ENCODE measurements around the gene ELOVL2. TPM values are rescaled to one million over a fixed set of nuclear protein-coding genes. Genes with fewer than 3 reads are reported as not detected.
"Not testable (repeated sequence)": the region's sequence is repeated elsewhere in the genome, so short reads cannot be mapped to it uniquely, and the experiment has no call there.

ELOVL2 gene
- 0.20 and 0.47 TPM in 2 replicates for total RNA-seq (2022)
- Bru-seq, nascent RNA = percentile 21 among the genes with signal in this experiment
- percentile 24 among the genes with signal in this experiment for BruChase-seq, experiment 1, labeled RNA remaining after a 6-hour chase
- BruChase-seq, experiment 2, labeled RNA remaining after a 2-hour chase = percentile 24 among the genes with signal in this experiment
- long read RNA-seq = 0 reads

GRCh38 chr6:11043961-11044711 lies at the start of gene ELOVL2:
TSS of gene ELOVL2 (minus strand) at chr6:11044305. CDS start at chr6:11044230, 75 bp downstream.
- TF ChIP-seq CTCF (IDR thresholded peaks at IDR 0.05; ENCODE audit: unreplicated experiment) = peak; percentile 59
- no TSS peak for BruUV-seq (replicated peaks)
- Mint-ChIP-seq H3K4me3 (ENCODE audit: low read depth, unreplicated experiment) (peak within 1 kb of the TSS; percentile 66), H3K27ac (ENCODE audit: unreplicated experiment) (no peak within 1 kb of the TSS), H3K36me3 (ENCODE audit: insufficient read depth, unreplicated experiment) (peaks cover 5% of the 10 kb centered on the region), H3K27me3 (ENCODE audit: unreplicated experiment) (peaks cover 12% of the 10 kb centered on the region), H3K4me1 (ENCODE audit: low read depth, unreplicated experiment) (peaks cover 18% of the 10 kb centered on the region), H3K9me3 (ENCODE audit: low read depth, unreplicated experiment) (no peaks in the 10 kb centered on the region)
- peak; percentile 25 for DNase-seq
- CTCF ChIA-PET = no interaction called here
- intact Hi-C loops (cut with micrococcal nuclease; ENCODE audit: unreplicated experiment) = no loop called here

GRCh38 chr6:11093376-11093625 lies 49.2 kb upstream of the ELOVL2 start:
- peaks cover 25% of the 10 kb centered on the region for H3K36me3 Mint-ChIP-seq (ENCODE audit: insufficient read depth, unreplicated experiment)
- intact Hi-C loops (cut with micrococcal nuclease; ENCODE audit: unreplicated experiment) = no loop called here
- no peaks in the 10 kb centered on the region for H3K27me3 Mint-ChIP-seq (ENCODE audit: unreplicated experiment)
- peak overlapping the region; percentile 88 for H3K4me3 Mint-ChIP-seq (ENCODE audit: low read depth, unreplicated experiment)
- DNase-seq = no peak
- peaks cover 19% of the 10 kb centered on the region for H3K4me1 Mint-ChIP-seq (ENCODE audit: low read depth, unreplicated experiment)
- peak overlapping the region; percentile 67 for H3K27ac Mint-ChIP-seq (ENCODE audit: unreplicated experiment)
- TF ChIP-seq CTCF (IDR thresholded peaks at IDR 0.05; ENCODE audit: unreplicated experiment) = no peak
- no peaks in the 10 kb centered on the region for H3K9me3 Mint-ChIP-seq (ENCODE audit: low read depth, unreplicated experiment)
- no TSS peak for BruUV-seq (replicated peaks)
- CTCF ChIA-PET = interaction anchor here (0.6 to 0.7 kb wide), 2 partner anchors 56 to 604 kb away, joined by 3 to 6 read pairs; no protein-coding TSS in a partner anchor

- BruUV-seq (replicated peaks) = TSS peak; percentile 88
- CTCF ChIA-PET = interaction anchor here (0.6 to 0.7 kb wide), 2 partner anchors 56 to 604 kb away, joined by 3 to 6 read pairs; no protein-coding TSS in a partner anchor
- intact Hi-C loops (cut with micrococcal nuclease; ENCODE audit: unreplicated experiment) = no loop called here
- H3K9me3 Mint-ChIP-seq (ENCODE audit: low read depth, unreplicated experiment) = peaks cover 2% of the 10 kb centered on the region
- H3K36me3 Mint-ChIP-seq (ENCODE audit: insufficient read depth, unreplicated experiment) = peaks cover 25% of the 10 kb centered on the region
- TF ChIP-seq CTCF (IDR thresholded peaks at IDR 0.05; ENCODE audit: unreplicated experiment) = no peak
- no peaks in the 10 kb centered on the region for H3K27me3 Mint-ChIP-seq (ENCODE audit: unreplicated experiment)
- DNase-seq = no peak
- peak overlapping the region; percentile 88 for H3K4me3 Mint-ChIP-seq (ENCODE audit: low read depth, unreplicated experiment)
- H3K4me1 Mint-ChIP-seq (ENCODE audit: low read depth, unreplicated experiment) = peaks cover 19% of the 10 kb centered on the region
- peak overlapping the region; percentile 67 for H3K27ac Mint-ChIP-seq (ENCODE audit: unreplicated experiment)
These were observed 48.7 kb upstream of the ELOVL2 start for GRCh38 chr6:11092668-11093375.

GRCh38 chr6:11091141-11091540 lies 47.0 kb upstream of the ELOVL2 start:
- peaks cover 25% of the 10 kb centered on the region for H3K36me3 Mint-ChIP-seq (ENCODE audit: insufficient read depth, unreplicated experiment)
- H3K4me3 Mint-ChIP-seq (ENCODE audit: low read depth, unreplicated experiment); H3K27ac Mint-ChIP-seq (ENCODE audit: unreplicated experiment); intact Hi-C loops (cut with micrococcal nuclease; ENCODE audit: unreplicated experiment); H3K9me3 Mint-ChIP-seq (ENCODE audit: low read depth, unreplicated experiment); H3K27me3 Mint-ChIP-seq (ENCODE audit: unreplicated experiment); DNase-seq; CTCF ChIA-PET; BruUV-seq (replicated peaks): not testable (repeated sequence)
- peaks cover 13% of the 10 kb centered on the region for H3K4me1 Mint-ChIP-seq (ENCODE audit: low read depth, unreplicated experiment)
